Activated naive CD8-positive, alpha-beta T cell treated with anti-CD3 and anti-CD28 coated beads, Interleukin-2, amount 10 ng/mL, durations not matched to agents 7 days and 5 days (primary cell): ENCODE results near the gene PDX1. TPM values are rescaled to one million over a fixed set of nuclear protein-coding genes. Genes with fewer than 3 reads are reported as not detected.

Experiments used
- ATAC-seq: fragments of 150-1000 bp; cut with Tn5 transposase; one replicate; pipeline ENCODE4 v1.10.0; 2021; ENCODE audit warnings: low read depth, moderate library complexity
- POLR2A ChIA-PET: fragments of 350-600 bp; sonication (Branson Sonifier 250); formaldehyde crosslinking; loops from one replicate; lab custom pipeline; 2021; ENCODE audit warnings: antibody characterized with exemption; lab: Charles Lee
- DNase-seq: peaks from one replicate; pipeline ENCODE4 v3.0.0; 2021
- H3K27ac Mint-ChIP-seq: one replicate; pipeline ENCODE4 v1.8.0; 2022; ENCODE audit warnings: mild to moderate bottlenecking, mixed read lengths
- H3K27me3 Mint-ChIP-seq: one replicate; pipeline ENCODE4 v1.8.0; 2022; ENCODE audit warnings: mild to moderate bottlenecking, moderate library complexity, mixed read lengths
- H3K36me3 Mint-ChIP-seq: one replicate; pipeline ENCODE4 v1.8.0; 2021; ENCODE audit warnings: mild to moderate bottlenecking, mixed read lengths
- H3K4me1 Mint-ChIP-seq: one replicate; pipeline ENCODE4 v1.8.0; 2021; ENCODE audit warnings: mixed read lengths
- H3K4me3 Mint-ChIP-seq: one replicate; pipeline ENCODE4 v1.8.0; 2022; ENCODE audit warnings: mild to moderate bottlenecking, moderate library complexity, mixed read lengths
- H3K9me3 Mint-ChIP-seq: one replicate; pipeline ENCODE4 v1.8.0; 2021; ENCODE audit warnings: mixed read lengths
- total RNA-seq, 2 experiments: library from RNA; stranded (reverse); gene quantifications; one replicate each; pipeline ENCODE4 v1.2.3, GENCODE V29; 2021

The PDX1 gene
- total RNA-seq, 2 experiments from 2014 or later, result not detected

- POLR2A ChIA-PET, result no interaction called here
- peak; percentile 31 for DNase-seq
- H3K27ac Mint-ChIP-seq, result peak overlapping the region; percentile 65
Observed at GRCh38 chr13:27926644-27927434, 7.0 kb downstream of the PDX1 start.

GRCh38 chr13:27927444-27928352 is 7.9 kb downstream of the PDX1 start:
- DNase-seq (peak; percentile 31), ATAC-seq (no peak)
- Mint-ChIP-seq H3K4me1 (peaks cover 11% of the 10 kb centered on the region), H3K27ac (peak overlapping the region; percentile 65), H3K9me3 (peaks cover 2% of the 10 kb centered on the region), H3K36me3 (peaks cover 2% of the 10 kb centered on the region), H3K4me3 (peak overlapping the region; percentile 35), H3K27me3 (peaks cover 92% of the 10 kb centered on the region)
- POLR2A ChIA-PET, result no interaction called here

More at GRCh38 chr13:27926644-27927434, 7.0 kb downstream of the PDX1 start:
- peaks cover 2% of the 10 kb centered on the region for H3K36me3 Mint-ChIP-seq
- H3K27me3 Mint-ChIP-seq, result peaks cover 93% of the 10 kb centered on the region
- ATAC-seq, result no peak
- H3K9me3 Mint-ChIP-seq, result peaks cover 2% of the 10 kb centered on the region
- no peak overlapping the region for H3K4me3 Mint-ChIP-seq
- H3K4me1 Mint-ChIP-seq, result peaks cover 11% of the 10 kb centered on the region

GRCh38 chr13:27928353-27928804 is 8.6 kb downstream of the PDX1 start:
- Mint-ChIP-seq H3K27me3 (peaks cover 88% of the 10 kb centered on the region), H3K4me3 (no peak overlapping the region), H3K27ac (peak overlapping the region; percentile 19), H3K9me3 (peaks cover 2% of the 10 kb centered on the region), H3K4me1 (peaks cover 11% of the 10 kb centered on the region), H3K36me3 (peaks cover 2% of the 10 kb centered on the region)
- POLR2A ChIA-PET, result no interaction called here
- DNase-seq, result no peak
- ATAC-seq, result no peak

GRCh38 chr13:27928805-27929753 is 9.3 kb downstream of the PDX1 start:
- peaks cover 84% of the 10 kb centered on the region for H3K27me3 Mint-ChIP-seq
- H3K4me3 Mint-ChIP-seq, result no peak overlapping the region
- peaks cover 2% of the 10 kb centered on the region for H3K36me3 Mint-ChIP-seq
- no peak for DNase-seq
- no peak for ATAC-seq
- H3K4me1 Mint-ChIP-seq, result peaks cover 11% of the 10 kb centered on the region
- H3K27ac Mint-ChIP-seq, result no peak overlapping the region
- POLR2A ChIA-PET, result no interaction called here
- peaks cover 2% of the 10 kb centered on the region for H3K9me3 Mint-ChIP-seq

GRCh38 chr13:27929868-27930267 is 10.1 kb downstream of the PDX1 start:
- H3K27me3 Mint-ChIP-seq, result peaks cover 80% of the 10 kb centered on the region
- H3K36me3 Mint-ChIP-seq, result no peaks in the 10 kb centered on the region
- no peak for ATAC-seq
- no peak overlapping the region for H3K27ac Mint-ChIP-seq
- H3K4me1 Mint-ChIP-seq, result peaks cover 11% of the 10 kb centered on the region
- no peak for DNase-seq
- peaks cover 2% of the 10 kb centered on the region for H3K9me3 Mint-ChIP-seq
- H3K4me3 Mint-ChIP-seq, result no peak overlapping the region
- POLR2A ChIA-PET, result no interaction called here

DNA sequence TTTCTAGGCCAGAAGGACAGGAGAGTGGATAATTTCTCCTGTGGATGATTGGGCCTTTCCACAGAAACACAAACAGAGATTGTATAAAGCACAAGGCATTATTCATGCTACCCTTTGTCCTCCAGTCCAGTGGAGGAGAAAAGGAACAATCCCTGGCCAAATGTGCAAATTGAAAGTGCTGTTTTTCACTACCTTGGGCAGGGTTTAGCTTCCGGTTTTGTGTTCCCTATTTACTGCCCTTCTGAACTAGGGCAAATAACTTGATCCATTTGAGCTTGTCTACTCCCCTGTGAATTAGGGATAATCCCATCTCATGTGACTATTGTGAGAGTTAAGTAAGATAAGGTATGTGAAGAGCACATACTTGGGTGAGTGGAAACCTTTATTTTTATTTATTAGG is 13.3 kb downstream of the PDX1 start:
- H3K4me3 Mint-ChIP-seq, result no peak overlapping the region

GRCh38 chr13:27933580-27934328 is 14.0 kb downstream of the PDX1 start:
- H3K27ac Mint-ChIP-seq, result no peak overlapping the region
- POLR2A ChIA-PET, result no interaction called here

More for the DNA sequence above, 13.3 kb downstream of the PDX1 start:
- no peaks in the 10 kb centered on the region for H3K36me3 Mint-ChIP-seq
- H3K9me3 Mint-ChIP-seq, result no peaks in the 10 kb centered on the region
- no peak overlapping the region for H3K27ac Mint-ChIP-seq
- POLR2A ChIA-PET, result no interaction called here
- DNase-seq (no peak), ATAC-seq (no peak)
- H3K4me1 Mint-ChIP-seq, result peaks cover under 1% of the 10 kb centered on the region
- H3K27me3 Mint-ChIP-seq, result peaks cover 53% of the 10 kb centered on the region

GRCh38 chr13:27942972-27943371 is 23.2 kb downstream of the PDX1 start:
- peaks cover 4% of the 10 kb centered on the region for H3K27me3 Mint-ChIP-seq
- no peak for ATAC-seq
- H3K4me3 Mint-ChIP-seq, result no peak overlapping the region
- no peak overlapping the region for H3K27ac Mint-ChIP-seq
- DNase-seq, result no peak
- H3K36me3 Mint-ChIP-seq, result no peaks in the 10 kb centered on the region
- H3K9me3 Mint-ChIP-seq, result no peaks in the 10 kb centered on the region
- POLR2A ChIA-PET, result no interaction called here
- no peaks in the 10 kb centered on the region for H3K4me1 Mint-ChIP-seq

More at GRCh38 chr13:27933580-27934328, 14.0 kb downstream of the PDX1 start:
- Mint-ChIP-seq H3K9me3 (no peaks in the 10 kb centered on the region), H3K4me1 (no peaks in the 10 kb centered on the region), H3K4me3 (no peak overlapping the region), H3K36me3 (no peaks in the 10 kb centered on the region), H3K27me3 (peaks cover 47% of the 10 kb centered on the region)
- ATAC-seq, result peak; percentile 22
- no peak for DNase-seq

- Mint-ChIP-seq H3K27me3 (peaks cover 54% of the 10 kb centered on the region), H3K36me3 (no peaks in the 10 kb centered on the region), H3K27ac (no peak overlapping the region), H3K4me1 (peaks cover 9% of the 10 kb centered on the region), H3K9me3 (no peaks in the 10 kb centered on the region), H3K4me3 (peak overlapping the region; percentile 56)
- POLR2A ChIA-PET, result no interaction called here
- no peak for DNase-seq
- ATAC-seq, result no peak
Observed at GRCh38 chr13:27952876-27953675, 33.3 kb downstream of the PDX1 start.

- Mint-ChIP-seq H3K9me3 (no peaks in the 10 kb centered on the region), H3K36me3 (no peaks in the 10 kb centered on the region), H3K27me3 (peaks cover 59% of the 10 kb centered on the region), H3K27ac (no peak overlapping the region), H3K4me3 (peak overlapping the region; percentile 66), H3K4me1 (peaks cover 9% of the 10 kb centered on the region)
- DNase-seq (peak; percentile 87), ATAC-seq (peak; percentile 92)
- POLR2A ChIA-PET, result no interaction called here
Observed at GRCh38 chr13:27953676-27954405, 34.0 kb downstream of the PDX1 start.

DNA sequence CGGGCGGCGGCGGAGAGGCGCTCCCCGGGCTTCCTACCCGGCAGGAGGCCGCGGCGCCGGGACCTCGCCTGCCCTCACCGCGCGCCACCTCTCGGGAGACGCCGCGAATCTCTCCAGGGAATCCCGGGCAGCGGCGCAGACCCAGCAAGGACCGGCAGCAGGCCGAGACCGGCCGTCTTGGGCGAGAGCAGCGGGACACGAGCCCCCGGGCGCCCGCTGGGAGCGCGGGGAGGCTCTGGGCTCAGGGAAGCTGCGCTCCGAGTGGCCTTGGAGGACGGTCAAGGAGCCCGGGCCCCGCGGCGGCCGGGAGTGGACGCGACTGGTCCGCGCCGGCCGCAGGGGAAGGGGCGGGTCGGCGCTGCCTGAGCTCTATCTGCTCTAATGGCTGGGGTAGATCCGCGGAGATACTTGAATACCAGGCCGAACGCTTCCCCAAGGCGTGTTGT is 34.6 kb downstream of the PDX1 start:
- H3K9me3 Mint-ChIP-seq, result no peaks in the 10 kb centered on the region
- peak; percentile 49 for DNase-seq
- H3K36me3 Mint-ChIP-seq, result no peaks in the 10 kb centered on the region
- peaks cover 58% of the 10 kb centered on the region for H3K27me3 Mint-ChIP-seq
- H3K4me3 Mint-ChIP-seq, result peak overlapping the region; percentile 66
- POLR2A ChIA-PET, result no interaction called here
- no peak overlapping the region for H3K27ac Mint-ChIP-seq
- H3K4me1 Mint-ChIP-seq, result peaks cover 9% of the 10 kb centered on the region
- ATAC-seq, result peak; percentile 27
